SK-MEL-5 (cell line): ENCODE data around the gene HACD2. TPM values are rescaled to one million over a fixed set of nuclear protein-coding genes. Genes with fewer than 3 reads are reported as not detected.

Experiments
- DNase-seq: peaks from one replicate; pipeline ENCODE4 v3.0.0-alpha.2; 2016; ENCODE audit warnings: low read depth, low spot score
- in situ Hi-C: cut with HindIII; loops from 2 replicates; pipeline ENCODE4 v1.10.0; 2016; ENCODE audit warnings: low sequenced_read_pairs, high pct_unique_total_duplicates, low pct_unique_long_range_greater_than_20kb
- total RNA-seq: library from RNA; depleted of rRNA; stranded (reverse); fragments of >200 nt; shearing (Covaris generic); gene quantifications from 2 replicates; pipeline ENCODE4 v1.2.3, GENCODE V29; 2014

The HACD2 gene
- total RNA-seq, 1 experiment from 2014 or later: 13.7 TPM

DNA sequence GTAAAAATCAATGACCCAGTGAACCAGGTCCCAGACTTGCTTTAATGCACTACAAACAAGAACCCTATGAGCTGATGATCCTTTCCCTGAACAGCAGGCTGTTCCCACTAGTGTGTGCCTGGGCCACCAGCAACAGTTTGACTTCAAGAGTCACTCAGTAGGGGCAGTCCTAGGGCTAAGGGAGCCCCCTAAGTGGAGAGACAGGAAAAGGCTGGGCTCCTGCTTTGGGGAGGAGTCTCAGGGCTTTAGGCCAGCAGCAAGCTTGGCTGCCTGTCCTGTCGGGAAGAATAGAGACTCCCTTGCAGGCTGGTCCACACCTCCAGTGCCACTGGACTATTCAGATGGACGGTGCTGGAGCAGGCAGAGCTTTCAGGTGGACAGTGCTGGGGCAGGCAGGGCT is 106.5 kb downstream of the HACD2 start:
- in situ Hi-C loops: no loop called here
- DNase-seq: no peak

DNA sequence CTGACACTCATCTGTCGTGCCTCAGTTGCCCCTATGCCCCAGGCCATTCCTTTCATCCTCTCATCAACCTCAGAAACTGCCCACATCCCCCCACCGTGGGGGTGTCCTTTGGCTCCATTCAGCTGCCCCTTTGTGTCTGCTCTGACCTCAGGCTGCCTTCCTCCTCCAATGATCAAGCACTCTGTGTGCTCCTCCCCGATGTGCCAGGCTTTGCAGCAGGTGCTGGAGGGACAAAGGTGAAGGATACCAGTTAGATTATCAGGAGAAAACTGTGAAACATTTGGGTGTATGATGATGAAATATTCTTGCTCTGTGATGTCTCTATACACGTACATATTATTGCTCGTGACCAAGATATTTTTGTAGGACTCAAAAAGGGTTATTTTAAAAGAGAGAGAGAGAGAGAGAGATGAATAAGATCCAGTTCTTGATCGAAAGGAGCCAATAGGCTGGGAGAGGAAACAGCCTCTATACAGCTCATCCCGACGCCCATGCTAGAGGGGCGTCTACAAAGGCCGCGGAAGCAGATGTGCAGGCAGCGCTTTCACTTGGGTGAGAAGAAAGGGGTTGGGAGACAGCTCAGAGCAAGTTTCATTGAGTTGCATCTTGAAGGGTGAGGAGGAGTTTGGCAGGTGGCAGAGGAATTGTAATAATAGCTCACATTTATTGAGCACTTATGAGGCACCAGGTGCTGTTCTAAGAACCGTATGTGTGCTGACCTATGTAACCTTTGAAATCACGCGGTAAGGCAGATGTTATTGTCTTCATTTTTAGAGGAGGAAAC is 107.7 kb downstream of the HACD2 start:
- in situ Hi-C loops: no loop called here
- no peak for DNase-seq

DNA sequence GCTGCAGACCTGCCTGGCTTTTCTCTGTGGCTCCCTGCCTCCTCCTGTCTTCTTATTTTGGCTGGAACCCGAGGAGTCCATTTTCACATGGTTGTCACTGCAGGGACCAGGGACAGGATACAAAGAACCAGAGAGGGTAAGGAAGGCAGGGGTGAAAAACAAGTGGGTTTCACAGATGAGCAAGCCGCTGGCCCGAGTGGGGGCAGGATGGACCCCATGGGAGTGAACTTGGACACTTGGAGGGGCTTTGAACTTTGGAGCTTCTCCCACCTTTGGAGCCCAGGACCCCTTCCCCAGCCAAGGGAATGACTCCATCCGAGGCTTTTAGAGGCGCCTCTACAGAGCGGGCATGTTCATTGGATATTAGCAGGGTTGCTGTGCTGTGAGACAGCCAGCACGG is 109.1 kb downstream of the HACD2 start:
- in situ Hi-C loops: no loop called here
- DNase-seq: no peak

DNA sequence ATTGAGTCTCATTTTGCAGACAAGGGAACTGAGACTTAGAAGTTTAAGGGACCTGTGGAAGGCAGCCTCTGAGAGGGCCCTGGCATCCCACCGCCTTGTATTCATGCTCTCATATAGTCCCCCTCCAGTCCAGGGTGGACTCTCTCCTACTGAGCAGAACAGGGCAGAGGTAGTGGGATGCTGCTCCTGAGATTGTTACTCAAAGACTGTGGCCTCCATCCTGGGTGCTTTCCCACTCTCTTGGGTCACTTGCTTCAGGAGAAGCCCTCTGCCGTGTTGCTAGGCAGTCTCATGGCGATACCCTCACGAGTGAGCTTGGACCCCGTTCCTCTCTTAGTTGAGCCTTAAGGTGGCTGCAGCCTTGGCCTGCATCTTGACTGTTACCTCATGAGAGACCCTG is 113.7 kb downstream of the HACD2 start:
- no peak for DNase-seq
- in situ Hi-C loops: no loop called here

DNA sequence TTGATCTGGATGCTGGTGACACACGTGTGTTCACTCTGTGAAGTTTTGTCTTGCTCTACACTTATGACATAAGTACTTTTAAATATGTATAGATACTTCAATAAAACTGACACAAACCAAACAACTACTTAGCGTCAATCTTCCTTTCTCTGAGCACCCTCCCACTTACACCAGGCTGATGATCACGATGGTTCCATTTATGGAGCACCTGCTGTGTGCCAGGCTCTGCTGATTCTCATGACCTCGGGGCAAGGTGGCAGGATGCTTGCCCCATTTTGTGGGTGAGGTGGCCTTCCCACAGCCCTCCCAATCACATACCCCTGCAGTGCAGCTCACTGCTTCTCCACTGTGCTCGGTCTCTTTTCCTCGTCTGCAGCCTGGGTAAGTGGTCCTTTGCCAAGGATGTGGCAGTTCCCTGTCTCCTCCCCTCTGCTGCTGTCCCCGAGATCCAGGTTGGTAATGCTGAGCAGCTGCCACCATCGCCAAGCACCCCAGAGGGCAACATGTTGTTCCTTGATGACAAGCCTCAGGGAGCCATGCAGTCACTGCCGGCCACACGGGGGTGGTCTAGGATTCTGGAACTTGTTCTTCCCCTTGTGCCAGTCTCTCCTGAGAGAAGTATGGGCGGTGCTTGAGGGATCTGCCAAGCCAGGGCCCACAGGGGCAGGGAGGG is 115.4 kb downstream of the HACD2 start:
- in situ Hi-C loops: no loop called here
- no peak for DNase-seq

DNA sequence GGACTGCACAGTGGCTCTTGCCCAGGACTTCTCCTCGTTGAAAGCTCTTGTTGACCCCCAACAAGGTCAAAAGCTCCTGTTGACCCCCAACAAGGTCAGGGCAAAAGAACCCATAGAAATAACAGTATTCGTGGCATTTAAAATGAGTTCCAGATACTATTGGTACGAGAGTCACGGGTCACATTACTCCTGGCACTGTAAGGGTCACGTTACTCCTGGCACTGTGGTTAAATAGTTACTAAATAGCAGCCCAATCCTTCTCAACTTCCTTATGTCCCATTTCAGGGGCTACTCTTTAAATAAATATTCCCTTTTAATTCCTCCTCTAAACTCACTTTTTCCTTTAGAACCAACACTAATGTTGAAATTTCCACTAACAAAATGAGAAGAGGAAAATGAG is 117.8 kb downstream of the HACD2 start:
- in situ Hi-C loops: no loop called here
- no peak for DNase-seq

DNA sequence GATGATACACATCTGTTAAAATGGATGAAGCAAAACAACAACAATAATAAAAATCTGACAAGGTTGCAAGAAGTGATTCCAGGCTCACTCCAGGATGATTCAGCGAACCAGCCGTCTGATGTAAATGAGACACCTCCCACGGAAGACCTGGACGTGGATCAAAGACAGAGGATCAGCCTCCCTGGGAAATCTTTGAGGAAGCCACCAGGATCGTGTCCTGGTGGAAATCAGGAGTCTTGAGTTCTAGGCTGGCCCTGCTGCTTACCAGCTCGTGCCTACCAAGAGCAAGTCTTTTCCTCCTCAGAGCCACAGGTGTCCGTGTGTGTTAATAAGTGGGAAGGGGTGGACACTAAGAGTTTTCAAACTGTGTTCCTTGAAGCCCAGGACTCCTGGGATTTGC is 120.6 kb downstream of the HACD2 start:
- no peak for DNase-seq
- in situ Hi-C loops: no loop called here

DNA sequence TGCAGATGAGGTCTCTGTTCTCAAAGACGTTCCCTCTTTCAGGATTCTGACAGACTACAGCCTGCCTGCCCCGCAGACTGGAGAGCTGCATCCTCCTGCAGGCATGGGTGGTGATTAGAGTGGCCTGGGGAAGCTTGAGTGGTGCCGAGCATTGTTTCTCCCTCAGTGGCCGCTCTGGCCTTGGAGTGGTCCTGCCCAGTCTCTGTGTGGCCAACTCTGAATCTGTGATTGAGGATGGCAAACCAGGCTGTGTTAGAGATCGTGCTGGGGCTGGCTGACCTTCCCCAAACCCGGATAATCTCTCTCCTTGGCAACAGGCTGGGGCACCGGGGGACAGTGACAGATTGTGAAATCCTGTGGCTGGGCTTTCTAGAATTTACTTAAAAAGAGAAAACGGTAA is 125.0 kb downstream of the HACD2 start:
- no peak for DNase-seq
- in situ Hi-C loops: no loop called here

DNA sequence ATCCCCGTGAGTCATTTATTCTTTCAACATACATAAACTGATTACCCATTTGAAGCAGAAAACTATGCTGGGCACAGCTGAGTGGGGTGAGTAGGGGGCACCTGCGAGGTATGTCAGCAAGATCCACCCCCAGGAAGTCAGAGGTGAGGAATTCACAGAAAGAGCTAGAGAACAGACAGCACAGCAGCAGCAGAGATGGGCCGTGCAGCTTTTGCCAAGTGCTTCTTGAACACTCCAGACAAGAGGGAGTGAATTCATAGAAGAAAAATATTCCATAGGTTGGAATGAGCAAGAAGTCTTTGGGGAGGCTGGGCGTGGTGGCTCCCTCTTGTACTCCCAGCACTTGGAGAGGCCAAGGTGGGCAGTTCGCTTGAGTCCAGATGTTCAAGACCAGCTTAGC is 126.6 kb downstream of the HACD2 start:
- in situ Hi-C loops: no loop called here

DNA sequence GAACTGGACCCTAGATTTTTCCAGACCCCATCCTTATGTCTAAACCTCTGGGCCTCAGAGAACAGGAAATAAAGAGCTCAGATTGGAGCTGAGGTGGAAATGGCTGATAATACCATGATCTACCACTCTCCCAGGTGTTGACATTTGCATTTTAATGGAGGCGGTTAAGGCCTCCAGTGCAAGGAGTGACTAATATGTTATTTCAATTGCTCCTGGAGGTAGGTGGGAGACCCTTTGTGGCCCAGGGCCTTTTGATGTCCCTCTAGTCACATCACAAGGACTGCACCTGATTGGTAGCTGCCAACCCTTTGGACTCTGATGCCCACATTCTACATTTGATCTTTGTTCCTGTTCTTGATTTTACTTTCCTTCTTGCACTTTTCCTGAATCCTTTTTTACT is 127.0 kb downstream of the HACD2 start:
- in situ Hi-C loops: no loop called here
- no peak for DNase-seq

More for the DNA sequence above, 126.6 kb downstream of the HACD2 start:
- DNase-seq: no peak

DNA sequence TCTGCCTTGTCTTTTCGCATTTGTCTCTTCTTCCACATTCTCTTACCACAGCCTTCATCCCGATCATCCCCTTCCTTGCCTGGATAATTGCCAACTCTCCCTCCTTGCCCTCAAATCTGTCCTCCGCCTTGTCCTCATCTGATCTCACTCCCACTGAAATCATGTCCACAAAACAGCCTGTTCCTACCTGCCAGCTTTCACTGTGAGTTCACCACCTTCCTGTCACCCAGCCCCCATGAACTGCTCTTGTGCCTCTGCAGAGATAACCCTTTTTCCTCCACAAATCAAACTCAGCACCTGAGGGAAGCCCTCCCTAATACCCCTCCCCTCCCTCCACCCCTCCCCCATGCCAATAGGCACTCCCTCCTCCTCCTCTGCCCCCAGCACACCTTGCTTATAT is 131.2 kb downstream of the HACD2 start:
- DNase-seq: no peak
- in situ Hi-C loops: no loop called here

DNA sequence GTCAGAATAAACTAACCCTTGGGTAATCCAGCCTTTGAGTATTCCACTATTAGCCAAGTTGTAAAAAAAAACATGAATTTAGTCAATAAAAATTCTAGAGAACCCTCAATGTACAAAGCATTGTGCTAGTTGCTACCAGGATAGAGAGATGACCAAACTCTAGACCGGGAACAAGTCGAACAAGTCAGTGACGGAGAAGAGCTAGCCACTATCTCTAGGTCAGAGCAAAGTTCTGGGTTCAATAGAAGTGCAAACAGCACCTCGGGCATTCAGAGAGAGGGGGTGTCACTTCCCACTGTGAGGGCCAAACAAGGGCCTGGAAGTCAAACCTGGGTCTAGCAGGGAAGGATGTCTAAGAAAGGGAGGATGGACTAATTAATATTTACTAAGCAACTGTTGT is 133.7 kb downstream of the HACD2 start:
- in situ Hi-C loops: no loop called here
- DNase-seq: no peak

DNA sequence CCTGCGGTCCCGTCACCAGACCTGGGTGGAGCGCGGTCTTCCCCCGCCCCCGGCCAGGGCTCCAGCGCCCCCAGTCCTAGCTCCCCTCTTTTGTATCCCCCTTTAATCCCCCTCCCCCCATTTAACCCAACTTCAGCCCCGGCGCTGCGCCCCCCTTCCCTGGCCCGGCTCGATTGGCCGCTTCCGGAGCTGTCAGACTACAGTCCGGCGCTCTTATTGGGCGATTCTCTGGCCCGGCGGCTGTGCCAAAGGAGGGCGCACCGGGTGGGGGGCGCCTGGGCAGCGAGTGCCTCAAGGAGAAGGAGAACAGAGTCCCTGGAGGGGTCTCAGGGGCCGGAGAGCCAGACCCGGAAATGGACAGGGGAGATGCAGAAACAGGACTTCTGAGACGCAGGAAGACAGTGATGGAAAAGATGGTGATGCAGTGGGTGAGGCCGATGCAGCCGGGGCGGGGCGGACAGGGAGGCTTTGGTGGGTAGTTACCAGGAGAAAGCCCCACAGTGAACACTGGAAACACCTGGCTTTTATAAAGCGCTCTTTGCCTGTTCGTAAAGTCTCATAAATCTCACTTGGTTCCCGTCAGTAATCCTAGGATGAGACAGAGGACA is 134.8 kb downstream of the HACD2 start:
- DNase-seq: no peak
- in situ Hi-C loops: no loop called here

DNA sequence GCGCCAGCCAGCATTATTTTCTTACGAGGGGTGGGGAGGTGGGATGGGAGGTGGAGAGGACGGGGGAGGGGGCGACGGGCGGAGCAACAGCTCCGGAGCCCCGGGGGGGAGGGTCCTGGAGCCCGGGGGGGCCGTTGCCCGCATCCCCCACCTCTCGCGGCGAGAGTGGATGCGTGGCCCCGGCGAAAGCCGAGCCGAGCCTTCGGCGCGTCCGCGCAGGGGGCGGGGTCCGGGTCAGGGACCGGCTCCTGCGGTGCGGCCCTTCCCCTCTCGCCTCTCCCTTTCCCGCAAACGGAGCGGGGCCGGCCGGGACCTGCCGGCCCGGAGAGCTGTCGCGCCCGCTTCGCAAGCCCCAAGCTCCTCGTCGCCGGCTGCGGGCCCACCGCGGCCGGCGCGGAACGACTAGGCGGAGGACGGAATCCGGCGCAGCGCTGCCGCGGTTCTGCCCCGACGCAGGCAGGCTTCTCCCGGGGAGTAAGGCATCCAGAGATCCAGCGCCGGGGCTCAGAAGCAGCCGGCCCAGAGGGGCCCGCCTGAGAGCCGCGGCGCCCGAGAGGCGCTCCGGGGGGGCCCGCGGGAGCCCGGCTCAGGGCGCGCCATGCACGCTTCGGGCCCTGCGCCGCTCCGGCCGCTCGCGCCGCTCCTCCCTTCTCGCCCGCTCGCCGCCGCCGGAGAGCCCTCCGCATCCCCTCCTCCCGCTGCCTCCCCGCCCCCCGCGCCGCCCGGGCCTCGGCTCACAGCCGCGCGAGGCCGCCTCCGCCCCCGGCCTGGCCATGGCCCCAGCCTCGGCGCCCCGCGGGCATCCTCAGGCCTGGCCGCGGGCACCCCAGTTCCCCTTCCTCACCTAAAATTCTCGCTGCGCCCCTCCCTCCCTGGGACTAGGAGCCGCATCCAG is 135.5 kb downstream of the HACD2 start:
- in situ Hi-C loops: no loop called here
- no peak for DNase-seq

DNA sequence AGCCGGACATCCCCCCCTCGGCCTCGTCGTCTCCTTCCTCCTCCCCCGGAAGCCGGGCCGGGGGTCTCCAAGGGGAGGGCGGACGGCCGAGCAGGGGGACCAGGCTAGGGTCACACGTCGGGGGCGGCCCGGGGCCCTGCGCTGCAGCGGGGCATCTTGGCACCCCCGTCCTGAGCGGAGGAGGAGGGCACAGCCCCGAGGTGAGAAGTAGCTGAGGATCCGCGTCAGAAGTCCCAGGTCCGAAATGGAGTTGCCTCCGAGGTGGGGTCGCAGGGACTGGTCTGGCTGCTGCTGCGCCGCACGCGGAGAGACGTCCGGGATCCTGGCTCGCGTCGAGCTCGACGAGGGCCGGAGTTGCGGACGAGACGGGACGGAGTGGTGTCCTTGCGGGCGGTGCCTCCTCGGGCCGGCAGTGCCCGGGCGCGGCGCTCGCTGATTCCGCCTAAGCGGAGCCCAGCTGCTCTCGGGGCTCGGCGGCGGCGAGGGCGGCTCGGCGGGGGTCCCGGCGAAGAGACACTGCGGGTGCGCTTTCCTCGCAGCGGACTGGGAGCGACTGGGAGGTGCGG is 136.2 kb downstream of the HACD2 start, which contains the start of gene ADCY5:
Gene ADCY5 (minus strand): TSS at position 555 of the 566 bp plus-strand sequence. CDS start 545 bp downstream, at position 10.
- DNase-seq: no peak
- in situ Hi-C loops: no loop called here

DNA sequence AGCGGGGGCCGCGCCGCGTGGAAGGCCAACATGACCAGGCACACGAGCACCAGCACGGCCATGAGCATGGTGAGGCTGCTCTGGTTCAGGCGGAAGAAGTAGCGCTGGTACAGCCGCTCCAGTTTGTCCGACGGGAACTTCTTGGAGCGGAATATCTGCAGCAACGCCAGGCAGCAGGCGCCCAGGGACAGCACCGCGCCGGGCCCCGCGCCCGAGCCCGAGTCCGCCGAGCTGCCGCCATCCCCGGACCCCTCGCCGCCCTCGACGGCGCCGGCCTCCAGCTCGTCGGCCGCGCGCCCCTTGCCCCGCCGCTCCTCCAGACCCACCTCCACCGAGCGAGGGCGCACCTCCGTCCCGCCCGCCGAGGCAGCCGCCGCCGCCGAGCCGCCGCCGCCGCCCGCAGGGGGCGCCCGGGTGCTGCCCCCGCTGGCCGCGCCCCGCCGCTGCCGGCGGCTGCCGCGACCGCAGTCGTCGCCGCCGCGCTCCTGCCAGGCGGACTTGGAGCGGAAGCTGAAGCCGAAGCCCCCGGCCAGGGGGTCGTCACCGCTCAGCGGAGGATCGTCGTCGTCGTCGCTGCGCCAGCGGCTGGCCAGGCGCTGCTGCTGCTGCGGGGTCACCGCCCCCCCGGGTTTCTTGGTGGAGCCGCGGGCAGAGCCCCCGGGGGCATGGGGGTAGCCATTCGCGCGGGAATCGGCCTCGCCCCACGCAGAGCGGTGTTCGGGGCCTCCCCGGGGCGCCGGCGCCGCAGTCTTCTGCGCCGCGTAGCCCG is 136.9 kb downstream of the HACD2 start:
- in situ Hi-C loops: no loop called here
- peak; percentile 32 for DNase-seq

DNA sequence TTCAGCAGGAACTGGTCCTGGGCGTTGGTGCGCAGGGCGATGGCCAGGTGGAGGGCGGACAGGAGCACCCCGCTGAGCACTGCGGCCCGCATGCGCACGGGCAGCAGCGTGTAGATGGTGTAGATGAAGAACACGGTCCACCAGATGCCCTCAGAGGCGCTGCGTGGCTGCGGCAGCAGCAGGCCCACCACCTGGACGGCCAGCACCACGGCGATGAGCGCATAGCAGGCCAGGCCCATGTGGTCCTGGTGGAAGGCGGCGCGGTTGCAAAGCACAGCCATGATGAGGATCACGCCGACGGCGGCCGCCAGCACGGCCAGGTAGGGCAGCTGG is 137.5 kb downstream of the HACD2 start:
- DNase-seq: no peak
- in situ Hi-C loops: no loop called here
